HG03439 (cell line): ENCODE data around the gene ADGRG6.
A peak's percentile ranks its signal among the peaks of the same experiment; 100 is the strongest.

Experiments used
- ATAC-seq: cut with Tn5 transposase; IDR thresholded peaks from one replicate; pipeline ENCODE4 v1.9.1; 2021; ENCODE audit warnings: mild to moderate bottlenecking, moderate library complexity; ENCODE audit not compliant: unreplicated experiment

Gene ADGRG6

GRCh38 chr6:142474531-142475289 lies 172.9 kb downstream of the ADGRG6 start:
- peak; percentile 71 for ATAC-seq

- ATAC-seq, result no peak
These were observed 174.6 kb downstream of the ADGRG6 start for GRCh38 chr6:142476452-142476851.

GRCh38 chr6:142478117-142478516 lies 176.3 kb downstream of the ADGRG6 start:
- no peak for ATAC-seq

- no peak for ATAC-seq
These were observed 179.7 kb downstream of the ADGRG6 start for GRCh38 chr6:142481466-142481865.

GRCh38 chr6:142482249-142482648 lies 180.4 kb downstream of the ADGRG6 start:
- no peak for ATAC-seq

GRCh38 chr6:142482974-142483373 lies 181.2 kb downstream of the ADGRG6 start:
- no peak for ATAC-seq

GRCh38 chr6:142485256-142485655 lies 183.4 kb downstream of the ADGRG6 start:
- ATAC-seq, result no peak

- no peak for ATAC-seq
These were observed 188.2 kb downstream of the ADGRG6 start for GRCh38 chr6:142489722-142490610.
